IMR-90 (cell line): ENCODE results near the gene CTNNA1. TPM values are rescaled to one million over a fixed set of nuclear protein-coding genes. Genes with fewer than 3 reads are reported as not detected.

Experiments
- ATAC-seq: fragments of 200-7000 bp; cut with Tn5 transposase; 2 replicates; pipeline ENCODE4 v1.9.1; 2020; ENCODE audit warnings: low read depth, mild to moderate bottlenecking, moderate library complexity
- BruUV-seq: library from RNA; stranded (reverse); fragments of 400-500 nt; replicated peaks from 2 replicates; lab custom pipeline; 2021; lab: Mats Ljungman, UMichigan
- CTCF ChIA-PET: fragments of 300-600 bp; formaldehyde crosslinking; extraction: SDS; loops from one replicate; lab custom pipeline; 2021; ENCODE audit warnings: antibody characterized with exemption; lab: Yijun Ruan, JAX
- POLR2A ChIA-PET: fragments of 300-600 bp; sonication (Branson Sonifier 250); formaldehyde crosslinking; loops from one replicate; lab custom pipeline; 2022; ENCODE audit warnings: antibody characterized with exemption; ENCODE audit not compliant: unreplicated experiment; lab: Charles Lee
- DNase-seq: peaks from one replicate; pipeline ENCODE4 v3.0.0; 2013
- H2AFZ ChIP-seq: replicated peaks from 2 replicates; pipeline ENCODE3; 2013; ENCODE audit warnings: low read length, mild to moderate bottlenecking; ENCODE audit not compliant: poor library complexity
- H2AK5ac ChIP-seq: 2 replicates; pipeline ENCODE4 v1.6.1; 2013; ENCODE audit warnings: low read depth, low read length, inconsistent platforms
- H2AK9ac ChIP-seq: replicated peaks from 2 replicates; pipeline ENCODE3; 2013; ENCODE audit warnings: mild to moderate bottlenecking, low read depth, low read length, moderate library complexity; ENCODE audit not compliant: poor library complexity
- H2BK120ac ChIP-seq: 2 replicates; pipeline ENCODE4 v1.6.1; 2013; ENCODE audit warnings: low read depth, low read length, inconsistent platforms
- H2BK15ac ChIP-seq: 3 replicates; pipeline ENCODE4 v1.6.1; 2013; ENCODE audit warnings: low read depth, low read length, inconsistent platforms
- H2BK20ac ChIP-seq: 2 replicates; pipeline ENCODE4 v1.6.1; 2013; ENCODE audit warnings: low read depth, mild to moderate bottlenecking, inconsistent platforms, low read length, moderate library complexity
- H2BK5ac ChIP-seq: 2 replicates; pipeline ENCODE4 v1.6.1; 2013; ENCODE audit warnings: mild to moderate bottlenecking, low read depth, low read length, inconsistent platforms; ENCODE audit not compliant: poor library complexity, severe bottlenecking
- H3K14ac ChIP-seq: replicated peaks from 2 replicates; pipeline ENCODE4 v1.6.1; 2013; ENCODE audit warnings: low read depth, low read length, inconsistent platforms
- H3K18ac ChIP-seq: 2 replicates; pipeline ENCODE4 v1.6.1; 2013; ENCODE audit warnings: low read depth, low read length, control low read depth
- H3K23ac ChIP-seq: 2 replicates; pipeline ENCODE4 v1.6.1; 2013; ENCODE audit warnings: low read depth, low read length, inconsistent platforms
- H3K27ac ChIP-seq: 2 replicates; pipeline ENCODE4 v1.5.1; 2013; ENCODE audit warnings: mild to moderate bottlenecking, control low read depth, low read length; ENCODE audit not compliant: insufficient read depth
- H3K27me3 ChIP-seq: 2 replicates; pipeline ENCODE4 v1.6.1; 2013; ENCODE audit warnings: low read length; ENCODE audit not compliant: control insufficient read depth, insufficient read depth
- H3K36me3 ChIP-seq: 2 replicates; pipeline ENCODE4 v1.6.1; 2013; ENCODE audit warnings: low read length, mixed read lengths; ENCODE audit not compliant: control insufficient read depth, insufficient read depth
- H3K4ac ChIP-seq: 2 replicates; pipeline ENCODE4 v1.6.1; 2013; ENCODE audit warnings: low read depth, low read length, inconsistent platforms
- H3K4me1 ChIP-seq: 2 replicates; pipeline ENCODE4 v1.6.1; 2013; ENCODE audit warnings: low read length, mixed read lengths; ENCODE audit not compliant: control insufficient read depth, insufficient read depth
- H3K4me2 ChIP-seq: 2 replicates; pipeline ENCODE4 v1.6.1; 2013; ENCODE audit warnings: low read depth, mild to moderate bottlenecking, control low read depth, low read length, moderate library complexity
- H3K4me3 ChIP-seq: 2 replicates; pipeline ENCODE4 v1.5.1; 2013; ENCODE audit warnings: low read depth, mild to moderate bottlenecking, control low read depth, low read length, moderate library complexity; ENCODE audit not compliant: insufficient read depth
- H3K56ac ChIP-seq: 2 replicates; pipeline ENCODE4 v1.6.1; 2013; ENCODE audit warnings: low read length, inconsistent platforms; ENCODE audit not compliant: insufficient read depth; ENCODE audit errors: extremely low read depth
- H3K79me1 ChIP-seq, 2 experiments: 2 replicates each; pipeline ENCODE4 v1.6.1; 2013; ENCODE audit warnings: low read length in 2 of 2, inconsistent platforms in 1 of 2, low read depth in 1 of 2
- H3K9ac ChIP-seq: 2 replicates; pipeline ENCODE4 v1.6.1; 2013; ENCODE audit warnings: low read depth, low read length, control low read depth
- H3K9me1 ChIP-seq: 2 replicates; pipeline ENCODE4 v1.6.1; 2013; ENCODE audit warnings: low read length, inconsistent platforms; ENCODE audit not compliant: insufficient read depth
- H3K9me3 ChIP-seq: 2 replicates; pipeline ENCODE4 v1.6.1; 2013; ENCODE audit warnings: low read length; ENCODE audit not compliant: control insufficient read depth, insufficient read depth
- H4K20me1 ChIP-seq: 2 replicates; pipeline ENCODE4 v1.6.1; 2013; ENCODE audit warnings: low read length, inconsistent platforms; ENCODE audit not compliant: insufficient read depth
- H4K5ac ChIP-seq: 2 replicates; pipeline ENCODE4 v1.6.1; 2013; ENCODE audit warnings: mild to moderate bottlenecking, low read depth, low read length, control low read depth
- H4K8ac ChIP-seq, 2 experiments: 2 replicates each; pipeline ENCODE4 v1.6.1; 2013; ENCODE audit warnings: low read depth in 2 of 2, low read length in 2 of 2, control low read depth in 1 of 2, inconsistent platforms in 1 of 2
- H4K91ac ChIP-seq: 2 replicates; pipeline ENCODE4 v1.6.1; 2013; ENCODE audit warnings: low read depth, low read length, inconsistent platforms; ENCODE audit not compliant: insufficient read depth
- CHD1 ChIP-seq: IDR thresholded peaks from 2 replicates; pipeline ENCODE4 v1.6.1; 2012; ENCODE audit warnings: low read depth, low read length, improper control_type of control experiment
- ELK1 ChIP-seq: fragments of 150-350 bp; IDR thresholded peaks from 2 replicates; pipeline ENCODE4 v1.6.1; 2016; ENCODE audit warnings: low read depth, mild to moderate bottlenecking, low read length, moderate library complexity, borderline replicate concordance
- MAZ ChIP-seq: IDR thresholded peaks from 2 replicates; pipeline ENCODE4 v1.6.1; 2012; ENCODE audit warnings: low read depth, mild to moderate bottlenecking, low read length, improper control_type of control experiment, moderate library complexity, borderline replicate concordance
- MXI1 ChIP-seq: IDR thresholded peaks from 2 replicates; pipeline ENCODE4 v1.6.1; 2012; ENCODE audit warnings: low read depth, mild to moderate bottlenecking, low read length, moderate library complexity, borderline replicate concordance
- POLR2A ChIP-seq: IDR thresholded peaks from 2 replicates; pipeline ENCODE4 v1.6.1; 2012; ENCODE audit warnings: mild to moderate bottlenecking, low read depth, low read length
- RFX5 ChIP-seq: IDR thresholded peaks from 2 replicates; pipeline ENCODE4 v1.8.0; 2012; ENCODE audit warnings: low read depth, mild to moderate bottlenecking, low read length, moderate library complexity
- SMC3 ChIP-seq: fragments of 150-350 bp; IDR thresholded peaks from 2 replicates; pipeline ENCODE4 v1.6.1; 2016; ENCODE audit warnings: low read depth, mild to moderate bottlenecking, antibody characterized with exemption, low read length, moderate library complexity
- WGBS, 2 experiments: methylation state at CpG; one replicate each; pipeline versions ENCODE4 v1.1.5 to v1.1.7; 2013; ENCODE audit warnings: missing lambda C conversion rate in 2 of 2; ENCODE audit not compliant: insufficient read length in 1 of 2; ENCODE audit errors: extremely low coverage in 2 of 2; 5-methylcytosine and 5-hydroxymethylcytosine counted together
- dilution Hi-C: fragments of 300-500 bp; cut with HindIII; formaldehyde crosslinking; loops from one replicate; pipeline ENCODE4 v1.14.3; 2018; ENCODE audit warnings: low sequenced_read_pairs; ENCODE audit not compliant: unreplicated experiment
- in situ Hi-C: fragments of 300-500 bp; cut with MboI; formaldehyde crosslinking; loops from 3 replicates; pipeline ENCODE4 v1.14.3; 2019; ENCODE audit warnings: low sequenced_read_pairs, inconsistent platforms, mixed read lengths
- intact Hi-C: fragments of 100-400 bp; cut with micrococcal nuclease; formaldehyde crosslinking; loops from 2 replicates; pipeline ENCODE4 v1.10.0; 2022
- polyA plus RNA-seq, 3 experiments: library from polyadenylated mRNA; depleted of rRNA; stranded (reverse); fragments of >200 nt; gene quantifications; 2 replicates each; pipeline ENCODE4 v1.2.3, GENCODE V29; 2012; ENCODE audit warnings: low replicate concordance in 1 of 3
- total RNA-seq: library from RNA; depleted of rRNA; stranded (reverse); fragments of >200 nt; gene quantifications from 2 replicates; pipeline ENCODE4 v1.2.3, GENCODE V29; 2012

CTNNA1 gene
- total and polyA plus RNA-seq, 2 of the 4 experiments (the other 2 are of a cell fraction) = 220 to 471 TPM

GRCh38 chr5:138925090-138925635 lies 171.9 kb downstream of the CTNNA1 start:
- Histone ChIP-seq H4K8ac (no peak overlapping the region), H2BK15ac (no peak overlapping the region), H2AK9ac (no peak overlapping the region), H3K4ac (no peak overlapping the region), H3K23ac (no peak overlapping the region), H2BK120ac (no peak overlapping the region), H3K18ac (no peak overlapping the region), H2BK20ac (no peak overlapping the region), H3K14ac (no peak overlapping the region), H3K4me1 (no peaks in the 10 kb centered on the region; the same call in none of the 2 replicates), H3K9ac (no peak overlapping the region), H3K4me2 (no peak overlapping the region), H4K20me1 (peaks cover 15% of the 10 kb centered on the region), H3K56ac (no peak overlapping the region), H2BK5ac (no peak overlapping the region), H3K9me3 (no peaks in the 10 kb centered on the region), H3K36me3 (peaks cover 51% of the 10 kb centered on the region), H3K79me1 (peaks cover 26 to 69% of the 10 kb centered on the region in 2 experiments), H4K5ac (no peak overlapping the region), H3K27ac (no peak overlapping the region), H3K4me3 (no peak overlapping the region), H4K91ac (no peak overlapping the region), H2AK5ac (no peak overlapping the region), H3K27me3 (no peaks in the 10 kb centered on the region), H3K9me1 (peaks cover 22% of the 10 kb centered on the region), H2AFZ (no peak overlapping the region)
- BruUV-seq = no TSS peak
- 100% methylated on average over 1 of the region's 12 CpGs; no CpG with 5 or more reads in 1 of the 2 experiments for WGBS, 2 experiments
- dilution Hi-C loops (no loop called here), intact Hi-C loops (no loop called here), in situ Hi-C loops (no loop called here)
- CTCF ChIA-PET = interaction anchor here (0.6 to 0.7 kb wide), 2 partner anchors 9 to 337 kb away, joined by 3 to 9 read pairs; no protein-coding TSS in a partner anchor
- no peak for ATAC-seq
- POLR2A ChIA-PET = no interaction called here
- no peak for DNase-seq
- no peak for TF ChIP-seq RFX5
- no peak for TF ChIP-seq ELK1
- no peak for TF ChIP-seq MXI1
- TF ChIP-seq SMC3 = no peak
- TF ChIP-seq CHD1 = no peak
- TF ChIP-seq POLR2A = no peak
- TF ChIP-seq MAZ = no peak
